Measurements from ENCODE around the gene SGSH.
"Not testable (repeated sequence)": the region's sequence is repeated elsewhere in the genome, so short reads cannot be mapped to it uniquely, and the experiment has no call there.

- TF ChIP-seq CTCF (tag by site-specific recombination; IDR thresholded peaks at IDR 0.05); ZNF280D (tag by site-specific recombination; IDR thresholded peaks at IDR 0.05); ZNF639 (tag by site-specific recombination; IDR thresholded peaks at IDR 0.05); PBX3 (CRISPR knock-in tag; IDR thresholded peaks at IDR 0.05); YY2 (tag by site-specific recombination; IDR thresholded peaks at IDR 0.05); ZNF433 (tag by site-specific recombination; IDR thresholded peaks at IDR 0.05; ENCODE audit: low read depth); ZNF76 (tag by site-specific recombination; IDR thresholded peaks at IDR 0.05; ENCODE audit: borderline replicate concordance, low read depth); REPIN1 (tag by site-specific recombination; IDR thresholded peaks at IDR 0.05; ENCODE audit: low read depth); SP2 (tag by site-specific recombination; IDR thresholded peaks at IDR 0.05); ZBTB26 (tag by site-specific recombination; optimal IDR thresholded peaks at IDR 0.05); FEZF1 (tag by site-specific recombination; IDR thresholded peaks at IDR 0.05): not testable (repeated sequence)
These were observed 38.2 kb upstream of the SGSH start for GRCh38 chr17:80258296-80258695.

Measured in HEK293 (cell line).